Measurements from ENCODE around the gene PDZD4. TPM values are rescaled to one million over a fixed set of nuclear protein-coding genes. Genes with fewer than 3 reads are reported as not detected.

The PDZD4 gene
- total and polyA plus RNA-seq, 10 of the 15 experiments (the other 5 are each of a cell fraction or from before 2014, with no cell fraction given) = 0.01 to 0.15 (median 0.04) TPM; not detected in 6

GRCh38 chrX:153844509-153845082 is 14.3 kb upstream of the PDZD4 start (continued):
- TF ChIP-seq PRDM15 (CRISPR knock-in tag; IDR thresholded peaks at IDR 0.05) (no peak), HSF1 (IDR thresholded peaks at IDR 0.05; ENCODE audit: low read depth, low read length) (no peak), CTCF (IDR thresholded peaks at IDR 0.05 in 2 of 3, conservative IDR thresholded peaks at IDR 0.05 in 1 of 3; ENCODE audit: control insufficient read depth in 2 of 3, extremely low read depth in 1 of 3, insufficient read depth in 1 of 3, low read depth in 3 of 3, low read length in 3 of 3) (no peak), SPI1 (IDR thresholded peaks at IDR 0.05; ENCODE audit: borderline replicate concordance, insufficient read depth, low read depth, low read length) (no peak), BCL11A (IDR thresholded peaks at IDR 0.05; ENCODE audit: low read depth, low read length) (no peak), E2F8 (IDR thresholded peaks at IDR 0.05; ENCODE audit: low read depth, partially characterized antibody) (no peak)

Data from GM12878 (cell line).